Endothelial cell of umbilical vein (primary cell): ENCODE data around the gene ANP32B. TPM values are rescaled to one million over a fixed set of nuclear protein-coding genes. Genes with fewer than 3 reads are reported as not detected.

ENCODE experiments used
- BruUV-seq: library from RNA; stranded (reverse); fragments of 400-500 nt; replicated peaks from 2 replicates; lab custom pipeline; 2021; lab: Mats Ljungman, UMichigan
- CTCF ChIA-PET: fragments of 300-600, 350-600 bp; sonication (Branson Sonifier 250); formaldehyde crosslinking; loops from one replicate; lab custom pipeline; 2021; ENCODE audit warnings: antibody characterized with exemption, inconsistent platforms; lab: Charles Lee
- POLR2A ChIA-PET: fragments of 300-600, 350-600 bp; sonication (Branson Sonifier 250); formaldehyde crosslinking; loops from one replicate; lab custom pipeline; 2021; ENCODE audit warnings: antibody characterized with exemption, inconsistent platforms; lab: Charles Lee
- DNase-seq: peaks from one replicate; pipeline ENCODE4 v3.0.0-alpha.2; 2011; ENCODE audit warnings: low read depth, low spot score
- FAIRE-seq: peaks from 2 replicates; lab custom pipeline; 2011; peaks lifted over from hg19 to GRCh38; lab: Jason Lieb, UNC
- H2AFZ ChIP-seq: 2 replicates; pipeline ENCODE4 v1.6.0; 2012; ENCODE audit warnings: low read depth, low read length, control low read depth, inconsistent platforms
- H3K27ac ChIP-seq: 2 replicates; pipeline ENCODE4 v1.5.1; 2011; ENCODE audit warnings: low read depth, mild to moderate bottlenecking, control low read depth, low read length, moderate library complexity; ENCODE audit not compliant: insufficient read depth
- H3K27me3 ChIP-seq, 2 experiments: 2 replicates each; pipeline versions ENCODE4 v1.6.0 to v1.6.1; 2011; ENCODE audit warnings: low read length in 2 of 2, mixed read lengths in 1 of 2; ENCODE audit not compliant: control insufficient read depth in 2 of 2, insufficient read depth in 2 of 2
- H3K36me3 ChIP-seq, 2 experiments: 2 replicates in 1 of 2; 3 replicates in 1 of 2; pipeline ENCODE4 v1.5.1; 2011; ENCODE audit warnings: low read length in 2 of 2, mild to moderate bottlenecking in 1 of 2, moderate library complexity in 1 of 2; ENCODE audit not compliant: control insufficient read depth in 2 of 2, insufficient read depth in 2 of 2; ENCODE audit errors: extremely low read depth in 1 of 2
- H3K4me1 ChIP-seq: 3 replicates; pipeline ENCODE4 v1.5.1; 2011; ENCODE audit warnings: mild to moderate bottlenecking, low read length; ENCODE audit not compliant: control insufficient read depth, insufficient read depth; ENCODE audit errors: extremely low read depth
- H3K4me2 ChIP-seq: 2 replicates; pipeline ENCODE4 v1.6.1; 2011; ENCODE audit warnings: low read length, control low read depth, mixed read lengths; ENCODE audit not compliant: insufficient read depth
- H3K4me3 ChIP-seq, 3 experiments: fragments of 200-600 bp in 1 of 3; sonication (generic), shearing (Covaris generic) in 1 of 3; replicated peaks in 1 of 3; 2 replicates each; pipeline ENCODE4 v1.5.1; 2011 to 2016; ENCODE audit warnings: control low read depth in 3 of 3, low read length in 3 of 3, mild to moderate bottlenecking in 2 of 3, inconsistent platforms in 1 of 3, low read depth in 1 of 3, moderate library complexity in 1 of 3; ENCODE audit not compliant: insufficient read depth in 1 of 3
- H3K79me2 ChIP-seq: 2 replicates; pipeline ENCODE4 v1.6.0; 2012; ENCODE audit warnings: low read length, inconsistent platforms; ENCODE audit not compliant: control insufficient read depth, insufficient read depth
- H3K9ac ChIP-seq: replicated peaks from 2 replicates; pipeline ENCODE3; 2011; ENCODE audit warnings: low read length, control low read depth; ENCODE audit not compliant: insufficient read depth; ENCODE audit errors: extremely low read depth
- H3K9me1 ChIP-seq: replicated peaks from 3 replicates; pipeline ENCODE4 v1.6.0; 2011; ENCODE audit warnings: mild to moderate bottlenecking, low read length; ENCODE audit not compliant: control insufficient read depth, insufficient read depth; ENCODE audit errors: extremely low read depth
- H3K9me3 ChIP-seq: replicated peaks from 2 replicates; pipeline ENCODE4 v1.5.1; 2012; ENCODE audit warnings: low read length, inconsistent platforms; ENCODE audit not compliant: control insufficient read depth, insufficient read depth
- H4K20me1 ChIP-seq: replicated peaks from 2 replicates; pipeline ENCODE3; 2011; ENCODE audit warnings: mild to moderate bottlenecking, low read length; ENCODE audit not compliant: control insufficient read depth, insufficient read depth; ENCODE audit errors: extremely low read depth
- EZH2 ChIP-seq: IDR thresholded peaks from 2 replicates; pipeline ENCODE4 v1.6.1; 2012; ENCODE audit warnings: borderline replicate concordance, low read depth, mild to moderate bottlenecking, moderate library complexity, low read length, inconsistent platforms; ENCODE audit not compliant: severe bottlenecking
- GATA2 ChIP-seq: IDR thresholded peaks from 2 replicates; pipeline ENCODE4 v1.7.0; 2011; ENCODE audit warnings: low read depth, mild to moderate bottlenecking, moderate library complexity, mixed read lengths, low read length; ENCODE audit not compliant: insufficient read length, insufficient read depth
- JUN ChIP-seq: IDR thresholded peaks from 2 replicates; pipeline ENCODE4 v1.6.1; 2011; ENCODE audit warnings: borderline replicate concordance, low read depth; ENCODE audit not compliant: insufficient read length, insufficient read depth
- MYC ChIP-seq: IDR thresholded peaks from one replicate; pipeline ENCODE4 v1.6.1; 2011; ENCODE audit warnings: mild to moderate bottlenecking, low read depth, low read length
- POLR2A ChIP-seq: IDR thresholded peaks from 2 replicates; pipeline ENCODE4 v1.6.1; 2012; ENCODE audit warnings: low read depth, mild to moderate bottlenecking, control low read depth, low read length
- POLR2AphosphoS5 ChIP-seq: IDR thresholded peaks from 2 replicates; pipeline ENCODE4 v1.6.1; 2012; ENCODE audit warnings: low read depth, mild to moderate bottlenecking, control low read depth, low read length, moderate library complexity; ENCODE audit not compliant: insufficient read depth
- dilution Hi-C: fragments of 300-500 bp; cut with MboI; formaldehyde crosslinking; loops from one replicate; pipeline ENCODE4 v1.15.0; 2019; ENCODE audit warnings: low sequenced_read_pairs; ENCODE audit not compliant: extremely low pct_ligation_motif_present
- intact Hi-C: fragments of 100-400 bp; cut with micrococcal nuclease; formaldehyde crosslinking; loops from one replicate; pipeline ENCODE4 v1.10.0; 2022
- polyA plus RNA-seq, 4 experiments: library from polyadenylated mRNA; depleted of rRNA in 3 of 4; stranded (reverse) in 3 of 4; unstranded in 1 of 4; fragments of >200 nt; gene quantifications; 2 replicates each; pipeline versions ENCODE4 v1.2.1 to v1.2.3, GENCODE V29; 2011 to 2012; ENCODE audit warnings: missing spikeins in 1 of 4
- total RNA-seq: library from RNA; stranded (reverse); gene quantifications from 2 replicates; pipeline ENCODE4 v1.2.3, GENCODE V29; 2021
- TF ChIP-seq, protein P1 (sequence below), 2 donors: IDR thresholded peaks; 1 replicate in 1 of 2; 2 replicates in 1 of 2; pipeline ENCODE4 v1.5.1; 2011; ENCODE audit warnings: low read length in 2 of 2, mild to moderate bottlenecking in 2 of 2, moderate library complexity in 2 of 2, control low read depth in 1 of 2, inconsistent platforms in 1 of 2, low read depth in 1 of 2; ENCODE audit not compliant: insufficient read depth in 1 of 2; ENCODE audit errors: extremely low read depth in 1 of 2

Gene ANP32B
- total and polyA plus RNA-seq, 2 donors (not counting 3 experiments of a cell fraction or from before 2014, with no cell fraction given) = 13.9 to 173 TPM

DNA sequence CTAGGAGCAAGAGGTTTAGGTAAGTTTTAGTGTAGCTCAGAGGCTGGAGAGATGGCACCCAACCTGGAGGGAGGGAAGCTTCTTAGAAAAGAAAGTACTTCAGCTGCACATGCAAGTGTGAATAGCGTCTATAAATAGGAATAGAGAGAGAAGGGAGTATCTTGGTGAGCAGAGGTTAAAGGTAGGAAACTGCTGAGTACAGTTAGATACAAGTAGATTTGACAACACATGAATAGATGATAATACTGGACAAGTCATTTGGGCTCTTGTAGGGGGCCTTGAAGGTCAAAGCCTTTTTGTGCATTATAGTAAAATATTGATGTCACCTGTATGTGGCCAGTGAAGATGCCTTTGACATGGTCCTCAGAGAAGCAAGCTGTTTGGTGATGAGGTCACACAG is 34.2 kb downstream of the ANP32B start:
- ChIA-PET POLR2A (no interaction called here), CTCF (interaction anchor here (0.7 to 2.4 kb wide), 2 partner anchors 17 to 51 kb away, joined by 3 to 12 read pairs; no protein-coding TSS in a partner anchor)
- intact Hi-C loops (no loop called here), dilution Hi-C loops (no loop called here)
- Histone ChIP-seq H3K36me3 (peaks cover 15 to 18% of the 10 kb centered on the region in 2 experiments), H3K9me1 (no peaks in the 10 kb centered on the region), H3K4me2 (no peak overlapping the region), H2AFZ (no peak overlapping the region), H3K79me2 (no peaks in the 10 kb centered on the region), H3K9me3 (no peaks in the 10 kb centered on the region), H3K27ac (no peak overlapping the region), H3K27me3 (no peaks in the 10 kb centered on the region), H3K4me1 (peaks cover 10% of the 10 kb centered on the region), H3K9ac (no peak overlapping the region), H3K4me3 (no peak overlapping the region), H4K20me1 (no peaks in the 10 kb centered on the region)
- DNase-seq (no peak), FAIRE-seq (no peak)
- TF ChIP-seq POLR2AphosphoS5 (no peak), JUN (no peak), POLR2A (no peak), GATA2 (no peak), MYC (no peak)
- TF ChIP-seq, protein P1, sequence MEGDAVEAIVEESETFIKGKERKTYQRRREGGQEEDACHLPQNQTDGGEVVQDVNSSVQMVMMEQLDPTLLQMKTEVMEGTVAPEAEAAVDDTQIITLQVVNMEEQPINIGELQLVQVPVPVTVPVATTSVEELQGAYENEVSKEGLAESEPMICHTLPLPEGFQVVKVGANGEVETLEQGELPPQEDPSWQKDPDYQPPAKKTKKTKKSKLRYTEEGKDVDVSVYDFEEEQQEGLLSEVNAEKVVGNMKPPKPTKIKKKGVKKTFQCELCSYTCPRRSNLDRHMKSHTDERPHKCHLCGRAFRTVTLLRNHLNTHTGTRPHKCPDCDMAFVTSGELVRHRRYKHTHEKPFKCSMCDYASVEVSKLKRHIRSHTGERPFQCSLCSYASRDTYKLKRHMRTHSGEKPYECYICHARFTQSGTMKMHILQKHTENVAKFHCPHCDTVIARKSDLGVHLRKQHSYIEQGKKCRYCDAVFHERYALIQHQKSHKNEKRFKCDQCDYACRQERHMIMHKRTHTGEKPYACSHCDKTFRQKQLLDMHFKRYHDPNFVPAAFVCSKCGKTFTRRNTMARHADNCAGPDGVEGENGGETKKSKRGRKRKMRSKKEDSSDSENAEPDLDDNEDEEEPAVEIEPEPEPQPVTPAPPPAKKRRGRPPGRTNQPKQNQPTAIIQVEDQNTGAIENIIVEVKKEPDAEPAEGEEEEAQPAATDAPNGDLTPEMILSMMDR (IDR thresholded peaks at IDR 0.05; ENCODE audit: extremely low read depth in 1 of 2, insufficient read depth in 1 of 2, low read depth in 1 of 2, low read length in 2 of 2) = no peak
- BruUV-seq = no TSS peak

- Histone ChIP-seq H3K36me3 (peaks cover 12 to 18% of the 10 kb centered on the region in 2 experiments), H3K9ac (no peak overlapping the region)
- no peak for FAIRE-seq
Measured at GRCh38 chr9:98018347-98018746, 35.2 kb downstream of the ANP32B start.

More at GRCh38 chr9:98018347-98018746, 35.2 kb downstream of the ANP32B start:
- ChIA-PET CTCF (interaction anchor here (0.6 to 2.4 kb wide), 3 partner anchors 16 to 38 kb away, joined by 3 to 12 read pairs (median 3); partner anchors contain the start of gene NANS), POLR2A (no interaction called here)
- no peak for DNase-seq
- intact Hi-C loops = no loop called here
- H3K9me1 ChIP-seq = no peaks in the 10 kb centered on the region
- no peaks in the 10 kb centered on the region for H3K9me3 ChIP-seq
- no peak overlapping the region for H3K4me2 ChIP-seq
- dilution Hi-C loops = no loop called here
- H2AFZ ChIP-seq = no peak overlapping the region
- TF ChIP-seq GATA2 (no peak), EZH2 (no peak)
- TF ChIP-seq, protein P1 (IDR thresholded peaks at IDR 0.05; ENCODE audit: extremely low read depth in 1 of 2, insufficient read depth in 1 of 2, low read depth in 1 of 2, low read length in 2 of 2) = no peak
- no peak overlapping the region for H3K4me3 ChIP-seq
- H3K4me1 ChIP-seq = peaks cover 16% of the 10 kb centered on the region
- H4K20me1 ChIP-seq = no peaks in the 10 kb centered on the region
- H3K27ac ChIP-seq = no peak overlapping the region
- H3K79me2 ChIP-seq = no peaks in the 10 kb centered on the region
- no peaks in the 10 kb centered on the region for H3K27me3 ChIP-seq
- BruUV-seq = no TSS peak
